ENCODE measurements around the gene COL27A1.
"Not testable (repeated sequence)": the region's sequence is repeated elsewhere in the genome, so short reads cannot be mapped to it uniquely, and the experiment has no call there.

Gene COL27A1

GRCh38 chr9:114124138-114124537, 31.2 kb upstream of the COL27A1 start:
- H3K4me3 ChIP-seq (ENCODE audit: low read depth, low read length) = no peak overlapping the region
- TF ChIP-seq CTCF (conservative IDR thresholded peaks at IDR 0.05; ENCODE audit: low read depth, low read length) = no peak
- no peak for DNase-seq (ENCODE audit: low read depth)

- H3K4me3 ChIP-seq (ENCODE audit: low read depth, low read length) = no peak overlapping the region
- no peak for TF ChIP-seq CTCF (conservative IDR thresholded peaks at IDR 0.05; ENCODE audit: low read depth, low read length)
- no peak for DNase-seq (ENCODE audit: low read depth)
Observed at GRCh38 chr9:114124666-114125475, 30.5 kb upstream of the COL27A1 start.

- DNase-seq (ENCODE audit: low read depth) = no peak
- no peak for TF ChIP-seq CTCF (conservative IDR thresholded peaks at IDR 0.05; ENCODE audit: low read depth, low read length)
- H3K4me3 ChIP-seq (ENCODE audit: low read depth, low read length) = no peak overlapping the region
Observed at GRCh38 chr9:114125476-114126013, 29.8 kb upstream of the COL27A1 start.

- H3K4me3 ChIP-seq (ENCODE audit: low read depth, low read length) = no peak overlapping the region
- no peak for DNase-seq (ENCODE audit: low read depth)
- TF ChIP-seq CTCF (conservative IDR thresholded peaks at IDR 0.05; ENCODE audit: low read depth, low read length) = no peak
Observed at GRCh38 chr9:114126247-114127060, 28.9 kb upstream of the COL27A1 start.

- DNase-seq (ENCODE audit: low read depth); H3K4me3 ChIP-seq (ENCODE audit: low read depth, low read length): not testable (repeated sequence)
Observed at GRCh38 chr9:114128759-114129158, 26.6 kb upstream of the COL27A1 start.

- no peak overlapping the region for H3K4me3 ChIP-seq (ENCODE audit: low read depth, low read length)
- no peak for TF ChIP-seq CTCF (conservative IDR thresholded peaks at IDR 0.05; ENCODE audit: low read depth, low read length)
- no peak for DNase-seq (ENCODE audit: low read depth)
Observed at GRCh38 chr9:114130141-114130540, 25.2 kb upstream of the COL27A1 start.

GRCh38 chr9:114130624-114131277, 24.6 kb upstream of the COL27A1 start:
- H3K4me3 ChIP-seq (ENCODE audit: low read depth, low read length) = no peak overlapping the region
- TF ChIP-seq CTCF (conservative IDR thresholded peaks at IDR 0.05; ENCODE audit: low read depth, low read length) = no peak
- DNase-seq (ENCODE audit: low read depth) = no peak
